RWPE1 (cell line): Measurements from ENCODE around the gene MINAR2.

Experiments used
- CTCF ChIA-PET: fragments of 350-600 bp; sonication (Branson Sonifier 250); formaldehyde crosslinking; extraction: SDS; loops from one replicate; lab custom pipeline; 2021; lab: Yijun Ruan, JAX
- POLR2A ChIA-PET: fragments of 400-600 bp; formaldehyde crosslinking; extraction: SDS; loops from one replicate; lab custom pipeline; 2020; ENCODE audit warnings: antibody characterized with exemption; ENCODE audit not compliant: low non-redundant PET; lab: Yijun Ruan, JAX
- DNase-seq: peaks from one replicate; pipeline ENCODE4 v3.0.0; 2012; ENCODE audit warnings: low spot score
- H3K27ac ChIP-seq: fragments of 450-650 bp; 2 replicates; pipeline ENCODE4 v1.5.1; 2017
- TF ChIP-seq, protein P1 (sequence below): fragments of 450-650 bp; conservative IDR thresholded peaks from 2 replicates; pipeline ENCODE4 v1.5.1; 2017; ENCODE audit warnings: low read depth, mild to moderate bottlenecking

MINAR2 gene

DNA sequence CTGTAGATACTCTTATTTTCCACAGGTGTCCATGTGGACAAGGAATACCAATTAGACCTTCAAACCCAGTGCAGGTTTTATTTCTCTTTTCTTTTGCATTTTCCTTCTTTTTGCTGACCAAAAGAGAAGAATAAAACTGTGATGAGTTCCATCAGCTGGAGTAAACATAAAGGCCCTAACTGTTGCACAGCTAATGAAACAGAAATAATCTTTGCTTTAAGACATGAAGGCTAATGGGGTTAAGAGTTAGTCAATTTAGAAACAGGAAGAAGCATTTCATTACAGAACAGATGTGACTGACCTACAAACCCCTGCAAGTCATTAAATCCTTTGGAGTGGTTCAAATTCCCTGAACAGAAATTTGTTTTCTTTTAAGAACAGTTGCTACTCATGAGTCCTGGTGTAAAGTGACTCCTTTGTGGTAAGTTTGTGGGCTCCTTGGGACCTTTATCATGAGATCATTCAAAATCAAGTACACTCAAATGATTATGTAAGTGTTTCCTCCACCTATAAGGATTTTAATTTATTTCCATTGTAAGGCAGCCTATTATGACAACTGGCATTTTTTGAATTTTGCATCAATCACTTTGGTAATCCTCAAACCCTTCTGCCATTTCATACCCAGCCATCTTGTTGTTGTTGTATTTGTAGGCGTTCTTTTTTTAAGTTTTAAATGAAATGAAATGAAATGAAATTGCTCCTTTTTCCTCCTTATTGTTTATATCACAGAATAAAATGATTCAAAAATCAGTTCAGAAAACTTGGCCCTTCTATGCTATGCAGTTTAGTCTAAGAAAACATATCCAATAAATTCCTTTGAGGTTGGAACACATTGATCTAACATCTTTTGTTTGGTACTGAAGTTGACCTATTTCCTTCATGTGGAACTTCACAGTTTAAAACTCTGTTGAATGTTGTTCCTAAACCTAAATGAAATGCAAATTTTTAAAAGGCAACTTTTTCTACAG is 1.3 kb downstream of the MINAR2 start:
- CTCF ChIA-PET = no interaction called here
- POLR2A ChIA-PET = no interaction called here
- no peak overlapping the region for H3K27ac ChIP-seq
- TF ChIP-seq, protein P1, sequence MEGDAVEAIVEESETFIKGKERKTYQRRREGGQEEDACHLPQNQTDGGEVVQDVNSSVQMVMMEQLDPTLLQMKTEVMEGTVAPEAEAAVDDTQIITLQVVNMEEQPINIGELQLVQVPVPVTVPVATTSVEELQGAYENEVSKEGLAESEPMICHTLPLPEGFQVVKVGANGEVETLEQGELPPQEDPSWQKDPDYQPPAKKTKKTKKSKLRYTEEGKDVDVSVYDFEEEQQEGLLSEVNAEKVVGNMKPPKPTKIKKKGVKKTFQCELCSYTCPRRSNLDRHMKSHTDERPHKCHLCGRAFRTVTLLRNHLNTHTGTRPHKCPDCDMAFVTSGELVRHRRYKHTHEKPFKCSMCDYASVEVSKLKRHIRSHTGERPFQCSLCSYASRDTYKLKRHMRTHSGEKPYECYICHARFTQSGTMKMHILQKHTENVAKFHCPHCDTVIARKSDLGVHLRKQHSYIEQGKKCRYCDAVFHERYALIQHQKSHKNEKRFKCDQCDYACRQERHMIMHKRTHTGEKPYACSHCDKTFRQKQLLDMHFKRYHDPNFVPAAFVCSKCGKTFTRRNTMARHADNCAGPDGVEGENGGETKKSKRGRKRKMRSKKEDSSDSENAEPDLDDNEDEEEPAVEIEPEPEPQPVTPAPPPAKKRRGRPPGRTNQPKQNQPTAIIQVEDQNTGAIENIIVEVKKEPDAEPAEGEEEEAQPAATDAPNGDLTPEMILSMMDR = no peak
- DNase-seq = no peak

DNA sequence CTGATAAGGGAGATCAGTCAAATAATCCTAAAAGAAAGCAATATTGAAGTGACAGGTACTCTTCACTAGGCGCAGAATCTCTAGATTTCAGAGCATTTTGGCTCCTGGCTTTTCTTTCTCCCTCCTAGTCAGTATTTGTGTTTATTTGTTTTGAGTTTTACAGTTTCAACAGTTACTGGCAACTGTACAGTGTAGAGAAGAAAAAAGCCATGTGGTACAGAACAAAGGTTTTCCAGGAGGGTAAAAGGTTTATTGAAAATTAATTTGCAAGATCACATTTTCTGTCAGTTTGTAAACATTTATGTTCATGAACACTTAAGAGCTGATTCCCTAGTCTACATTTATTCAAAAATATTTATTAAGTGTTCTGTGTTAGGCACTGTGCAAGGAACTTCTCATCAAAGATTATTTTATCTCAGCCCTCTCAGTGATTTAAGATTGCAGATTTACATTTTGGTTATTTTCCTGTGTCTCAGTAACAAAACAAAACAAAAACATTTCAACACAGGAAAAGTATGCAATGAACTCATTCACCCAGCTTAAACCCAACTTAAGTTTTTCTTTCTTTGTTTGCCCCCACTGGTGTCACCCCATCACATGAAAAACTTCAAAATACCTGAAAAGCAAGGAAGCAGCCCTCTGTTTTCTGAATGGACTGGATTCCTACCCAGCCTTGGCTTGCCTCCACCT is 12.9 kb downstream of the MINAR2 start:
- no peak for DNase-seq
- CTCF ChIA-PET = interaction anchor here (0.6 to 2.2 kb wide), 3 partner anchors 11 to 1781 kb away, joined by 3 to 6 read pairs (median 4); no protein-coding TSS in a partner anchor
- POLR2A ChIA-PET = no interaction called here
- H3K27ac ChIP-seq = no peak overlapping the region
- TF ChIP-seq, protein P1 = no peak

- no peak for DNase-seq
- TF ChIP-seq, protein P1 = no peak
- no peak overlapping the region for H3K27ac ChIP-seq
- ChIA-PET POLR2A (no interaction called here), CTCF (interaction anchor here (0.7 to 1.3 kb wide), 4 partner anchors 8 to 651 kb away, joined by 3 to 8 read pairs (median 4); no protein-coding TSS in a partner anchor)
These were observed 15.8 kb downstream of the MINAR2 start for GRCh38 chr5:129763651-129764050.

GRCh38 chr5:129766798-129767197 is 18.9 kb downstream of the MINAR2 start:
- ChIA-PET POLR2A (no interaction called here), CTCF (interaction anchor here (0.9 to 2.2 kb wide), 3 partner anchors 8 to 146 kb away, joined by 3 to 14 read pairs (median 5); no protein-coding TSS in a partner anchor)
- no peak overlapping the region for H3K27ac ChIP-seq
- no peak for DNase-seq
- TF ChIP-seq, protein P1 = no peak

- no peak overlapping the region for H3K27ac ChIP-seq
- ChIA-PET POLR2A (no interaction called here), CTCF (interaction anchor here (0.5 to 2.2 kb wide), 25 partner anchors 8 to 1829 kb away, joined by 3 to 14 read pairs (median 3); no protein-coding TSS in a partner anchor)
- peak; percentile 84 for DNase-seq
- TF ChIP-seq, protein P1 = peak; percentile 100
These were observed 20.1 kb downstream of the MINAR2 start for GRCh38 chr5:129767927-129768380.

- no peak overlapping the region for H3K27ac ChIP-seq
- POLR2A ChIA-PET = no interaction called here
- DNase-seq = no peak
- CTCF ChIA-PET = interaction anchor here (0.5 to 2.2 kb wide), 15 partner anchors 9 to 1093 kb away, joined by 3 to 14 read pairs (median 4); no protein-coding TSS in a partner anchor
- TF ChIP-seq, protein P1 = no peak
These were observed 20.8 kb downstream of the MINAR2 start for GRCh38 chr5:129768735-129769134.
